HepG2 (cell line): ENCODE results near the gene GDPD5. TPM values are rescaled to one million over a fixed set of nuclear protein-coding genes. Genes with fewer than 3 reads are reported as not detected.

Experiments used
- ATAC-seq: fragments of 200-7000 bp; cut with Tn5 transposase; 3 replicates; pipeline ENCODE4 v1.9.1; 2020; ENCODE audit warnings: mild to moderate bottlenecking, moderate library complexity
- BruUV-seq: library from RNA; stranded (reverse); fragments of 400-500 nt; replicated peaks from 2 replicates; lab custom pipeline; 2021; lab: Mats Ljungman, UMichigan
- CTCF ChIA-PET: fragments of 300-600 bp; formaldehyde crosslinking; extraction: SDS; loops from one replicate; lab custom pipeline; 2021; ENCODE audit warnings: low total read pairs, inconsistent platforms, low intra/inter-chr PET ratio; lab: Yijun Ruan, JAX
- POLR2A ChIA-PET: fragments of 350-600 bp; sonication (Branson Sonifier 250); formaldehyde crosslinking; loops from one replicate; lab custom pipeline; 2020; ENCODE audit warnings: antibody characterized with exemption, inconsistent platforms; lab: Yijun Ruan, JAX
- DNase-seq: peaks from one replicate; pipeline ENCODE4 v3.0.0-alpha.2; 2015; ENCODE audit warnings: low spot score
- FAIRE-seq: peaks from 3 replicates; lab custom pipeline; 2011; peaks lifted over from hg19 to GRCh38; lab: Jason Lieb, UNC
- H2AFZ ChIP-seq: one replicate; pipeline ENCODE4 v1.6.1; 2011; ENCODE audit warnings: low read length, inconsistent platforms
- H3K27ac ChIP-seq: fragments of 300-600 bp; 3 replicates; pipeline ENCODE4 v1.8.0; 2011; ENCODE audit warnings: mixed run types, mild to moderate bottlenecking, mixed read lengths, low read length, inconsistent platforms; ENCODE audit not compliant: insufficient read depth; ENCODE audit errors: extremely low read length
- H3K27me3 ChIP-seq, 2 experiments: fragments of 200-600 bp in 1 of 2; 2 replicates in 1 of 2; 3 replicates in 1 of 2; pipeline versions ENCODE4 v1.6.0 to v1.8.0; 2011; ENCODE audit warnings: low read length in 2 of 2, mild to moderate bottlenecking in 2 of 2, moderate library complexity in 2 of 2, inconsistent platforms in 1 of 2; ENCODE audit not compliant: insufficient read depth in 2 of 2, control insufficient read depth in 1 of 2
- H3K36me3 ChIP-seq, 2 experiments: fragments of 200-600 bp in 1 of 2; replicated peaks in 1 of 2; 2 replicates in 1 of 2; 3 replicates in 1 of 2; pipeline versions ENCODE4 v1.5.1 to v1.8.0; 2011; ENCODE audit warnings: low read length in 2 of 2, inconsistent platforms in 1 of 2; ENCODE audit not compliant: insufficient read depth in 2 of 2, control insufficient read depth in 1 of 2
- H3K4me1 ChIP-seq: 2 replicates; pipeline ENCODE4 v1.5.1; 2012; ENCODE audit warnings: low read length, inconsistent platforms; ENCODE audit not compliant: insufficient read depth
- H3K4me2 ChIP-seq: 2 replicates; pipeline ENCODE4 v1.6.0; 2011; ENCODE audit warnings: low read depth, low read length, inconsistent platforms
- H3K4me3 ChIP-seq, 3 experiments: fragments of 200-600 bp in 1 of 3; sonication (generic), shearing (Covaris generic) in 1 of 3; replicated peaks in 1 of 3; 2 replicates each; pipeline ENCODE4 v1.5.1; 2011 to 2016; ENCODE audit warnings: low read length in 3 of 3, inconsistent platforms in 2 of 3, low read depth in 2 of 3, mild to moderate bottlenecking in 2 of 3, control low read depth in 1 of 3, mixed read lengths in 1 of 3; ENCODE audit not compliant: insufficient read depth in 1 of 3
- H3K79me2 ChIP-seq: one replicate; pipeline ENCODE4 v1.6.1; 2011; ENCODE audit warnings: low read length, inconsistent platforms; ENCODE audit not compliant: insufficient read depth
- H3K9ac ChIP-seq: 2 replicates; pipeline ENCODE4 v1.6.0; 2011; ENCODE audit warnings: mild to moderate bottlenecking, low read depth, low read length, inconsistent platforms; ENCODE audit not compliant: insufficient read depth
- H3K9me3 ChIP-seq: 2 replicates; pipeline ENCODE4 v1.5.1; 2012; ENCODE audit warnings: mild to moderate bottlenecking, low read length
- H4K20me1 ChIP-seq: 2 replicates; pipeline ENCODE4 v1.6.0; 2011; ENCODE audit warnings: inconsistent platforms, mild to moderate bottlenecking, low read length, moderate library complexity; ENCODE audit not compliant: insufficient read depth
- CEBPG ChIP-seq: IDR thresholded peaks from 2 replicates; pipeline ENCODE4 v1.6.1; 2016
- FOXC1 ChIP-seq: sonication (generic); formaldehyde crosslinking; IDR thresholded peaks from 2 replicates; pipeline ENCODE4 v1.8.0; 2022; ENCODE audit warnings: mild to moderate bottlenecking, missing genetic modification reagents, borderline replicate concordance
- HCFC1 ChIP-seq: fragments of 150-350 bp; IDR thresholded peaks from 2 replicates; pipeline ENCODE4 v1.6.1; 2014; ENCODE audit warnings: low read depth, low read length
- HNF4A ChIP-seq: sonication (generic); formaldehyde crosslinking; IDR thresholded peaks from 2 replicates; pipeline ENCODE4 v1.4.0; 2020; ENCODE audit warnings: missing genetic modification reagents
- LCORL ChIP-seq, 2 experiments: fragments of 450-650 bp in 1 of 2; sonication (generic) in 1 of 2; formaldehyde crosslinking in 1 of 2; IDR thresholded peaks; 2 replicates each; pipeline versions ENCODE4 v1.5.0 to v1.6.1; 2017 to 2020; ENCODE audit warnings: antibody characterized with exemption in 1 of 2, missing genetic modification reagents in 1 of 2
- MXD1 ChIP-seq: sonication (generic); formaldehyde crosslinking; IDR thresholded peaks from 2 replicates; pipeline ENCODE4 v1.4.0; 2020; ENCODE audit warnings: mild to moderate bottlenecking, missing genetic modification reagents
- PHF21A ChIP-seq: sonication (generic); formaldehyde crosslinking; IDR thresholded peaks from 2 replicates; pipeline ENCODE4 v1.5.0; 2020; ENCODE audit warnings: mild to moderate bottlenecking, missing genetic modification reagents
- RFX5 ChIP-seq: IDR thresholded peaks from 2 replicates; pipeline ENCODE4 v1.6.1; 2011; ENCODE audit warnings: low read depth, low read length, improper control_type of control experiment
- SIX1 ChIP-seq: sonication (generic); formaldehyde crosslinking; IDR thresholded peaks from 2 replicates; pipeline ENCODE4 v1.4.0; 2020; ENCODE audit warnings: missing genetic modification reagents, borderline replicate concordance
- THAP8 ChIP-seq: sonication (generic); formaldehyde crosslinking; IDR thresholded peaks from 2 replicates; pipeline ENCODE4 v1.5.1; 2020; ENCODE audit warnings: missing genetic modification reagents, mild to moderate bottlenecking, borderline replicate concordance
- THAP9 ChIP-seq: sonication (generic); formaldehyde crosslinking; IDR thresholded peaks from 2 replicates; pipeline ENCODE4; 2020; ENCODE audit warnings: missing genetic modification reagents, mild to moderate bottlenecking, borderline replicate concordance
- TOPORS ChIP-seq: sonication (generic); formaldehyde crosslinking; IDR thresholded peaks from 2 replicates; pipeline ENCODE4 v1.8.0; 2023; ENCODE audit warnings: mild to moderate bottlenecking, missing genetic modification reagents
- ZFX ChIP-seq: sonication (generic); formaldehyde crosslinking; IDR thresholded peaks from 2 replicates; pipeline ENCODE4 v1.4.0; 2020; ENCODE audit warnings: mild to moderate bottlenecking, low read depth, missing genetic modification reagents, moderate library complexity
- ZNF800 ChIP-seq: sonication (generic); formaldehyde crosslinking; IDR thresholded peaks from 2 replicates; pipeline ENCODE4 v1.4.0; 2020; ENCODE audit warnings: missing genetic modification reagents
- ZSCAN25 ChIP-seq: sonication (generic); formaldehyde crosslinking; IDR thresholded peaks from 2 replicates; pipeline ENCODE4 v1.8.0; 2022; ENCODE audit warnings: mild to moderate bottlenecking, missing genetic modification reagents
- WGBS: methylation state at CpG from one replicate; pipeline ENCODE4 v1.1.6; 2017; ENCODE audit warnings: low lambda C conversion rate; 5-methylcytosine and 5-hydroxymethylcytosine counted together
- in situ Hi-C: cut with HindIII; loops from 2 replicates; pipeline ENCODE4 v1.10.0; 2017; ENCODE audit warnings: low pct_unique_long_range_greater_than_20kb; ENCODE audit not compliant: extremely low pct_ligation_motif_present
- intact Hi-C: fragments of 100-400 bp; cut with micrococcal nuclease; formaldehyde crosslinking; loops from one replicate; pipeline ENCODE4 v1.10.0; 2022; ENCODE audit not compliant: unreplicated experiment
- polyA plus RNA-seq, 8 experiments: library from polyadenylated mRNA; depleted of rRNA in 3 of 8; stranded (reverse) in 7 of 8; unstranded in 1 of 8; fragments of >200 nt; fragmentation: Illumina TruSeq in 4 of 8; extraction: Trizol in 4 of 8; gene quantifications; 2 replicates each; pipeline versions ENCODE4 v1.2.1 to v1.2.3, GENCODE V29; 2011 to 2016; ENCODE audit warnings: low read depth in 4 of 8, missing spikeins in 1 of 8, mixed read lengths in 1 of 8; ENCODE audit not compliant: insufficient read depth in 1 of 8
- total RNA-seq, 5 experiments: library from RNA; depleted of rRNA; stranded (reverse); fragments of >200 nt; fragmentation: Illumina TruSeq; extraction: Trizol; gene quantifications; 2 replicates each; pipeline ENCODE4 v1.2.3, GENCODE V29; 2016; ENCODE audit warnings: low read depth in 1 of 5

The GDPD5 gene
- total and polyA plus RNA-seq, 2 of the 13 experiments (the other 11 are each of a cell fraction or from before 2014, with no cell fraction given) = 55.0 to 67.5 TPM

GRCh38 chr11:75399344-75400145 is 126.2 kb downstream of the GDPD5 start, which contains the start of gene RPS3:
Gene RPS3, plus strand, starts transcription at chr11:75399518. Its CDS starts 30 bp downstream, at chr11:75399548.
- peaks cover 52% of the 10 kb centered on the region for H3K79me2 ChIP-seq
- DNase-seq = peak; percentile 88
- peak within 1 kb of the TSS; percentile 88 for H2AFZ ChIP-seq
- CTCF ChIA-PET = no interaction called here
- peak within 1 kb of the TSS; percentile 93 for H3K27ac ChIP-seq
- peaks cover 40% of the 10 kb centered on the region for H3K4me1 ChIP-seq
- peaks cover 0 to 6% of the 10 kb centered on the region in 2 experiments; a peak in 1 of 5 replicates for H3K27me3 ChIP-seq
- no peaks in the 10 kb centered on the region for H3K9me3 ChIP-seq
- in situ Hi-C loops = no loop called here
- H3K36me3 ChIP-seq = peaks cover 14 to 37% of the 10 kb centered on the region in 2 experiments
- peak within 1 kb of the TSS; percentile 89 for H3K4me2 ChIP-seq
- FAIRE-seq = peak; percentile 88
- peaks cover 51% of the 10 kb centered on the region for H4K20me1 ChIP-seq
- intact Hi-C loops = no loop called here
- peak within 1 kb of the TSS; percentile 99 for H3K9ac ChIP-seq
- TSS peak; percentile 61 for BruUV-seq
- H3K4me3 ChIP-seq = peak within 1 kb of the TSS; percentile 91 to 96 (median 96)
- POLR2A ChIA-PET = interaction anchor here (1.2 to 1.9 kb wide), 9 partner anchors 9 to 164 kb away, joined by 3 to 10 read pairs (median 6); partner anchors contain the start of gene KLHL35
- 0% methylated on average over 40 of the region's 55 CpGs for WGBS
- ATAC-seq = peak; percentile 91
- TF ChIP-seq HCFC1 = peak; percentile 92
- no peak for TF ChIP-seq CEBPG (CRISPR knock-in tag)
- TF ChIP-seq HNF4A (CRISPR knock-in tag) = peak; percentile 17; the same call in 1 of the 2 replicates
- TF ChIP-seq FOXC1 (CRISPR knock-in tag) = peak; percentile 87; the same call in 1 of the 2 replicates
- no peak; the same call in none of the 2 replicates for TF ChIP-seq SIX1 (CRISPR knock-in tag)
- no peak for TF ChIP-seq RFX5
- TF ChIP-seq PHF21A = 0 out of 2 replicates have a peak, but pooled peaks have one; percentile 18
- peak; percentile 88 for TF ChIP-seq THAP9 (CRISPR knock-in tag)
- peak; percentile 99 for TF ChIP-seq ZFX
- TF ChIP-seq THAP8 (CRISPR knock-in tag) = 0 out of 2 replicates have a peak, but pooled peaks have one; percentile 51
- 0 out of 2 replicates have a peak, but pooled peaks have one; percentile 20 for TF ChIP-seq ZNF800
- TF ChIP-seq LCORL (IDR thresholded peaks at IDR 0.05) = no peak
- peak; percentile 58 for TF ChIP-seq LCORL (CRISPR knock-in tag; IDR thresholded peaks at IDR 0.05)
- peak; percentile 89; the same call in 1 of the 2 replicates for TF ChIP-seq TOPORS (CRISPR knock-in tag)
- peak; percentile 93 for TF ChIP-seq MXD1 (CRISPR knock-in tag)
- TF ChIP-seq ZSCAN25 = 0 out of 2 replicates have a peak, but pooled peaks have one; percentile 58
